ENCODE data around the gene SLC35F1.
"Not testable (repeated sequence)": the region's sequence is repeated elsewhere in the genome, so short reads cannot be mapped to it uniquely, and the experiment has no call there.

Gene SLC35F1

DNA sequence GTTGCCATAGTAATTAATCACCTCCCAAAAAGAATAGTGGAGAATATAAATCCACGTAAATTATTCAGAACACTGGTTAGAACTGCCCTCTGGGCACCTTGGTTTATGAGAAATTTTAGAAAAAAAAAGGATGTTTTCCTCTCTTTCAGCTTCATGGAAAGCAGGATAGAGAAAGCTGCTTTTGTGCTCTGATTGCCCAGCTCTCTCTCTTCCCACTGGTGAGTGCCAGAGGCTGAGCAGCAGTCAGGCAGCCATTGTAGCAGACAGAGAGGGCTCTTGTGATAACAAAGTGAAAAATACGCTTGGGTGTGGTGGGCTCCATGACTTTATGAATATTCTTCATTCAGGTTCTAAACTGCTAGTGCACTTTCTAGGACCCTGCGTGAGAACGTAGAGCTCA, 26.4 kb downstream of the SLC35F1 start:
- Mint-ChIP-seq H3K9me3 (peaks cover 2 to 7% of the 10 kb centered on the region in 2 donors), H3K36me3 (ENCODE audit: insufficient read depth) (no peaks in the 10 kb centered on the region), H3K27ac (no peak overlapping the region), H3K27me3 (peaks cover 6 to 19% of the 10 kb centered on the region in 2 donors), H3K4me1 (ENCODE audit: low read depth in 2 of 2) (no peaks in the 10 kb centered on the region), H3K4me3 (no peak overlapping the region)
- no peak for ATAC-seq (replicated peaks)
- DNase-seq = no peak

DNA sequence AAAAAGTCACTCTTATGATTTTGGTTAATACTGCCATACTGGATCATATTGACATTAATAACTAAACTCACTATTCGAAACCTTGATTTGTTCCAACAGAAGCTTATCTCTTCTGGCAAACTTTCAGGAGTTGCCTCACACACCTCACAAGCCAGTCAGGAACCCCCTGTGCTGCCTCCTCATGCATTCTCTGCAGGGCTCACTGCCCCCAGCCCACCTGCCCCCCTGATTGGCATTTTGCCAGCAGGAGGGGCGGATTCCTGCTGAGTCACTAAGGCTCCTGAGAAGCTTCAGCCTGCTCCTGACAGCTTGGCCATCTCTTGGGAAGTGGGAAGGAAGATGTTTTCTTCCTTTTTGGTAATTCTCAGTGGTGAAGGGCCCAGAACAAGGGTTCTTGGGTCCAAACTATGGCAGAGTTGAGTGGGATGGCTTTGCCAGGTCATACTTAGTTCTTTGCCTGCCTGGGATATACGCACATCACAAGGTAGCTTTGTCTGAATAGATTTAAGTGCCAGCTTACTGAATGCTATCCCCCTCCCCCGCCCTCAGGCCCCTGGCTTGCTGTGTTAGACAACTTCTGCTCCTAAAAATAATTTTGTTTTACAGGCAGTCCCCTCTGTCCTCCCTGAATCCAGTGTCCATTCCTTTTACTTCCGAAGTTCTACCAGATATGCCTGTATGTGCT, 31.4 kb downstream of the SLC35F1 start:
- DNase-seq (no peak), ATAC-seq (replicated peaks) (no peak)
- no peak overlapping the region for H3K27ac Mint-ChIP-seq
- no peaks in the 10 kb centered on the region for H3K9me3 Mint-ChIP-seq
- no peaks in the 10 kb centered on the region for H3K36me3 Mint-ChIP-seq (ENCODE audit: insufficient read depth)
- no peak overlapping the region for H3K4me3 Mint-ChIP-seq
- peaks cover 8 to 26% of the 10 kb centered on the region in 2 donors for H3K27me3 Mint-ChIP-seq
- no peaks in the 10 kb centered on the region for H3K4me1 Mint-ChIP-seq (ENCODE audit: low read depth in 2 of 2)

DNA sequence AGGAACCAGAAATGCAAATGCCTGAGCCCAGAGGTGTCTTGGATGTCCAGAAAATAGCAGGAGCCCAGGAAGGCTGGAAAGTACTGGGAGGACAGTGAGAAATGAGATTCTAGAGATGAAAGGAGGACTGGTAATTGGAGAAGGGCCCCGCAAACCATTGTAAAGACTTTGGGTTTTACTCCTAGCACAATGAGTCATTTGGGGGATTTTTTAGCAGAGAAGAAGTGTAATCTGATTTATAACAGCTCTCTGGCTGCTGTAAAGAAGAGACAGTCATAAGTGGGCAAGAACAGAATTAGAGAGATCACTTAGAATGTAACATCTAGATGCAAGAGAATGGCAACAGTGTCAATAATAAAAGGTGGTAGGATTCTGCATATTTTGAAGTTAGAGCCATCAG, 40.2 kb downstream of the SLC35F1 start:
- Mint-ChIP-seq H3K4me1 (ENCODE audit: low read depth in 2 of 2) (peaks cover 0 to 2% of the 10 kb centered on the region in 2 donors), H3K9me3 (no peaks in the 10 kb centered on the region), H3K27ac (no peak overlapping the region), H3K36me3 (ENCODE audit: insufficient read depth) (no peaks in the 10 kb centered on the region), H3K27me3 (peaks cover 0 to 7% of the 10 kb centered on the region in 2 donors), H3K4me3 (no peak overlapping the region)
- ATAC-seq (replicated peaks) (no peak), DNase-seq (no peak)

DNA sequence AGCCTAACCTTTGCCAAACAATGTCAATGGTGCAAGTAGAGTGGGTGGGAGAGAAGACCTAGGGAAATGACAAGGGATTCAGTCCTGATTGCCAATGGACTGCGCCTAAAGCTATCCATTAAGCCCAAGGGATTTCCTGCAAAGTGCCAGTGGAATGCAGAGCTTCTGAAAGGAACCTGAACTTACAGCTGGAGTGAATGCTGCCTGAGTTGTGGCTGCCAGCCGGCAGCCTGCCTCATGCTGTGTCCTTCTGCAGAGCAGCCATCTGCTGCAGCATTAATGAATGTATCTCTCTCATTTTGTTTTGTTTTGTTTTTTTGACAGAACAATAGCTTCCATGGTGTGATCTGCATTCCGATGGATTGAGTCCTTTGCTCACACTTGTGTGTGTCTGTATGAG, 44.7 kb downstream of the SLC35F1 start:
- Mint-ChIP-seq H3K27me3 (peaks cover 19 to 21% of the 10 kb centered on the region in 2 donors), H3K27ac (no peak overlapping the region), H3K9me3 (no peaks in the 10 kb centered on the region), H3K4me3 (no peak overlapping the region), H3K36me3 (ENCODE audit: insufficient read depth) (no peaks in the 10 kb centered on the region), H3K4me1 (ENCODE audit: low read depth in 2 of 2) (no peaks in the 10 kb centered on the region)
- ATAC-seq (replicated peaks) (no peak), DNase-seq (no peak)

DNA sequence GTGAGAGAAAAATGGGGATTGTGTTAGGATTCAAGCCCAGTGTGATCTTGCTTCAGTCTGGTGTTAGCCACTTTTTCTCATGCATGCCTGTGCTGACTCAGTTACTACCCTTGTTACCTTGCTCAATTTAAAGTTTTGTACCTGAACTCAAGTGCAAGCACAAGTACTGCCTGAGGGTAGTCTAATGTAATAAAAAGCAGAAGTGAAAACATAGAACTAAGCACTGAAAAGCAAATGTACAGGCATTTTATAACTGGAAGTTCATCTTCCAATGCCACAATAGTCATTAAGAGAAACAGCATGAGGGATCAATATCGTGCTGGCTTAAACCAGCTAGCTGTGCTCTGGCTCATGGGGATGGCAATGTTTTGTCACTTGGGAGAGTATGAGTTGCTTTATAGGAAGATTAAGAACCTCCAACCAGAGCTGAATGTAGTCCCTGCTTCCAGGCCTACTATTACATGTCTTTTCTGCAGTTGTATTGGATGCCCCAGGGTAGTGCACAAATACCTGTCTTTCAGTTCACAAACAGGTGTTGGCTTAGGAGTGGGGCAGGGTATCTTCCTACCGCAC, 48.7 kb downstream of the SLC35F1 start:
- Mint-ChIP-seq H3K36me3 (ENCODE audit: insufficient read depth) (no peaks in the 10 kb centered on the region), H3K4me3 (no peak overlapping the region), H3K27ac (no peak overlapping the region), H3K9me3 (no peaks in the 10 kb centered on the region), H3K4me1 (ENCODE audit: low read depth in 2 of 2) (no peaks in the 10 kb centered on the region), H3K27me3 (peaks cover 19 to 21% of the 10 kb centered on the region in 2 donors)
- ATAC-seq (replicated peaks) = no peak
- no peak for DNase-seq

DNA sequence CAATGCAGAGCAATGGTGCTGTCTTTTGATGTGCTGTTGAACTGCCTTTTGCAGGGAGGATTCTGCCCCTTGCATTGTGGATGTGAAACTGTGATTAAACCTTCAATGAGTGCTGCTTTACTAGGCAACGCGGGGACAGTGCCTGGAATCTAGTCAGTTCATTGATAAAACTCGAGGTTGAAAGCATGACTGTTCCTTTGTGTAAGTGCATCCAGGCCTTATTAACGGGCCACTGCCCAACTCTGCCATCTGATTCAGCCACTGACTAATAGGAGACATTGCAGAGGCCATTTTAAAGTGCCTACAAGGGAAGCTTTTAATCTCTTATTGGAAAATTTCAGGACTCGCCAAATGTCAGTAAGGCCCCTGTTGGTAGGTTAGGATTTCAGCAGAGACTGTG, 49.3 kb downstream of the SLC35F1 start:
- H3K27ac Mint-ChIP-seq = no peak overlapping the region
- peaks cover 19 to 21% of the 10 kb centered on the region in 2 donors for H3K27me3 Mint-ChIP-seq
- H3K4me1 Mint-ChIP-seq (ENCODE audit: low read depth in 2 of 2) = no peaks in the 10 kb centered on the region
- DNase-seq (no peak), ATAC-seq (replicated peaks) (no peak)
- no peaks in the 10 kb centered on the region for H3K9me3 Mint-ChIP-seq
- H3K36me3 Mint-ChIP-seq (ENCODE audit: insufficient read depth) = no peaks in the 10 kb centered on the region
- H3K4me3 Mint-ChIP-seq = no peak overlapping the region

DNA sequence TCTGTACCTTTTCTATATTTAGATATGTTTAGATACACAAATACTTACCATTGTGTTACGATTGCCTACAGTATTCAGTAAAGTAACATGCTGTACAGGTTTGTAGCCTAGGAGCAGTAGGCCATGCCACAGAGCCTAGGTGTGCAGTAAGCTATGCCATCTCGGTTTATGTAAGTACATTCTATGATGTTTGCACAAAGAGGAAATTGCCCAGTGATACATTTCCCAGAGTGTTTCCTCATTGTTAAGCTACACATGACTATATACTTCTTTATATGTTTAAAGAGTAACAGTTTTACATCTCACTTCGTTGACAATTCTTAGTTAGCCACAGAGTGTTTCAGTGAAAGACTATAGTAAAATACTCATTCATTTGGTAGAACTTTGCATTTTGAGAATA, 51.5 kb downstream of the SLC35F1 start:
- no peaks in the 10 kb centered on the region for H3K4me1 Mint-ChIP-seq (ENCODE audit: low read depth in 2 of 2)
- peaks cover 14 to 17% of the 10 kb centered on the region in 2 donors for H3K27me3 Mint-ChIP-seq
- no peaks in the 10 kb centered on the region for H3K36me3 Mint-ChIP-seq (ENCODE audit: insufficient read depth)

DNA sequence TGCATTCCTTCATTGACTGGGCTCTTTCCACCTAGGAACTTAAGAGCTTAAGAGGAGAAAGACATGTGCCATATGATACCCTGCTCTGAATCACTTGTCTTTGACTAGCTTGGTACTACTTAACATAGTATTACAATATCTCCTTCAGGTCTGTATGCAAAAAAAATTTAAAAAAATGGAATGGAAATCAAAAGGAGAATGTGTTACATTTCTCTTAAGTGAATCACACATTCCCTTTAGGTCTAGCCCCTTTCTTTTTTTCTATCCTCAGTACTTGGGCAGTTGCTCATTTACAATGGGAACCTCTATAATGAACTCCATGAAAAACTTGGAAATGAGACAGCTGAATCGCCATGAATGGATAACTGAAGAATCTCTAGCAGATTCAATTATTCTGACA, 53.8 kb downstream of the SLC35F1 start:
- H3K27me3 Mint-ChIP-seq = peaks cover 19% of the 10 kb centered on the region in 2 donors
- no peak overlapping the region for H3K27ac Mint-ChIP-seq
- no peak for ATAC-seq (replicated peaks)
- H3K4me1 Mint-ChIP-seq (ENCODE audit: low read depth in 2 of 2) = no peaks in the 10 kb centered on the region
- no peak for DNase-seq
- H3K36me3 Mint-ChIP-seq (ENCODE audit: insufficient read depth) = no peaks in the 10 kb centered on the region
- H3K4me3 Mint-ChIP-seq = no peak overlapping the region
- H3K9me3 Mint-ChIP-seq = peaks cover 4 to 10% of the 10 kb centered on the region in 2 donors

More for the DNA sequence above, 51.5 kb downstream of the SLC35F1 start:
- Mint-ChIP-seq H3K27ac (no peak overlapping the region), H3K4me3 (no peak overlapping the region), H3K9me3 (no peaks in the 10 kb centered on the region)
- DNase-seq = no peak
- no peak for ATAC-seq (replicated peaks)

DNA sequence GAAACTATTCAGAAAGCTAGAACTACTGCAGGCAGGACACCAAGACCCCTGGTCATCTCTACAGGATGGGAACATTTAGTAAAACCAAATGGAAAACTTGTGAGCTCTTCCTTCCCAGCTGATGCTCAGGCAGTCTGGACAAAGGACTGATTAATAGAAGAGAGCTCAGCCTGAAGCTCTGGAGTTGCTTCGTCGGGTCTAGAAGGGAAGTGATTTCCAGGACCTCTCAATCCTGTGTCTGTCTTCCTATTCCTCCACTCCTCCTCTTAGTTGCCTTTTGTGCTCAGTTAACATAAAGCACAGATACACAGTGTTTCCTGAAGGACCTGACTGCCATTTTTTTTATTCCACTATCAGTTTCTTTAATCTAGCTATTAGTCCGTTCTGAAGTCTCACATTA, 54.2 kb downstream of the SLC35F1 start:
- peaks cover 15 to 17% of the 10 kb centered on the region in 2 donors for H3K27me3 Mint-ChIP-seq
- H3K4me3 Mint-ChIP-seq = no peak overlapping the region
- peaks cover 4 to 10% of the 10 kb centered on the region in 2 donors for H3K9me3 Mint-ChIP-seq
- H3K27ac Mint-ChIP-seq = no peak overlapping the region
- no peak for DNase-seq
- H3K4me1 Mint-ChIP-seq (ENCODE audit: low read depth in 2 of 2) = no peaks in the 10 kb centered on the region
- H3K36me3 Mint-ChIP-seq (ENCODE audit: insufficient read depth) = no peaks in the 10 kb centered on the region
- no peak for ATAC-seq (replicated peaks)

DNA sequence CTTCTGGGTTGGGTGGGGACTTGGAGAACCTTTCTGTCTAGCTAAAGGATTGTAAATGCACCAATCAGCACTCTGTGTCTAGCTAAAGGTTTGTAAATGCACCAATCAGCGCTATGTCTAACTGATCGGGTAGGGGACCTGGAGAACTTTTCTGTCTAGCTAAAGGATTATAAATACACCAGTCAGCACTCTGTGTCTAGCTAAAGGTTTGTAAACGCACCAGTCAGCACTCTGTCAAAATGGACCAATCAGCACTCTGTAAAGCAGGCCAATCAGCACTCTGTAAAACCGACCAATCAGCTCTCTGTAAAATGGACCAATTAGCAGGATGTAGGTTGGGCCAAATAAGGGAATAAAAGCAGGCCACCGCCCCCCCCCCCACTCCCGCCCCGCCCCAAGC, 58.7 kb downstream of the SLC35F1 start:
- H3K4me1 Mint-ChIP-seq (ENCODE audit: low read depth in 2 of 2); ATAC-seq (replicated peaks); DNase-seq; H3K4me3 Mint-ChIP-seq; H3K27ac Mint-ChIP-seq; H3K36me3 Mint-ChIP-seq (ENCODE audit: insufficient read depth): not testable (repeated sequence)
- Mint-ChIP-seq H3K27me3 (peaks cover 20 to 25% of the 10 kb centered on the region in 2 donors), H3K9me3 (peaks cover 6 to 10% of the 10 kb centered on the region in 2 donors)

DNA sequence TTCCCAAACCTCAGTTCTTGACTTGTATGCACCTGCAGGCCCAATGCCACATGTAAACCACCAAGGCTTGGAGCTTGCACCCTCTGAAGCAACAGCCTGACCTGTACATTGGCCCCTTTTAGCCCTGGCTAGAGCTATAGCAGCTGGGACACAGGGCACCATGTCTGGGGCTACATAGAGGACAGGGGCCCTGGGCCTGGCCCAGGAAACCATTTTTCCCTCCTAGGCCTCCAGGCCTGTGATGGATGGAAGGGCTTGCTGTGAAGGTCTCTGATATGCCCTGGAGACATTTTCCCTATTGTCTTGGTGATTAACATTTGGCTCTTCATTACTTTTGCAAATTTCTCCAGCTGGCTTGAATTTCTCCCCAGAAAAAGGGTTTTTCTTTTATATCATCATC, 64.6 kb downstream of the SLC35F1 start:
- ATAC-seq (replicated peaks) = no peak
- Mint-ChIP-seq H3K36me3 (ENCODE audit: insufficient read depth) (no peaks in the 10 kb centered on the region), H3K4me3 (no peak overlapping the region), H3K27ac (no peak overlapping the region), H3K27me3 (peaks cover 11 to 16% of the 10 kb centered on the region in 2 donors), H3K4me1 (ENCODE audit: low read depth in 2 of 2) (no peaks in the 10 kb centered on the region), H3K9me3 (peaks cover 0 to under 1% of the 10 kb centered on the region in 2 donors)
- DNase-seq = no peak

DNA sequence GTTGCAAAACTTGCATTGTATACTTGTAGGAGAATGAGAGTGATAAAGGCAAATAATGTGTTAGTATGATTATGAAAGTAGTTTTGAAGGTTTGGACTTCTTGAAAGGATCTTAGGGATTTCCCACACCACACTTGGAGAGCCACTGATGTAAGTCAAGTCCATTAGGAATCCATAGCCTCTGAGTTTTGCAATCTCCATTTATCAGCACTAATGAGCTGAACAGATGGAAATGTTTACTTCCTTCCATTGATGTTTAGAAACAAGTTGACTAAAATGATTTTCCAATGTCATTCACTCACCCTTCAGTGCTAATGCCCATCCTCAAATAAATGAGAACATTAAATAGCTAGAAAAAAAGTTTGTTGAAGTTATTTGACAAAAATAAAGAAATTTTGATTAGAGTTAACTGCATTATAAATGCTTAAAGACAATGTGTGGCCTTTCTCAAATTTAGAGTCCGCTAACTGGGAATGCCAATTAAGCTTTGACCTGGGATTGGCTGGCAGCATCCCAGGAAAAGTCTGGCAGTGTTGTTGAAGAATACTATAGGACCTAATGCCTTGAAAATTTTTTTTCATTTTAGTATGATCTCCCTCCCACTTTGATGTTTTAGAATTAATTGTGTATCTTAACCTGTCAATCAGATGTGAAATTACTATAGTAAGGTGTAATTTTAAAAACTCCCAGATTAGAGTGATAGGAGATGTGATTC, 68.0 kb downstream of the SLC35F1 start:
- Mint-ChIP-seq H3K4me3 (no peak overlapping the region), H3K27ac (no peak overlapping the region), H3K4me1 (ENCODE audit: low read depth in 2 of 2) (no peaks in the 10 kb centered on the region), H3K9me3 (no peaks in the 10 kb centered on the region), H3K36me3 (ENCODE audit: insufficient read depth) (no peaks in the 10 kb centered on the region), H3K27me3 (peaks cover 14 to 18% of the 10 kb centered on the region in 2 donors)
- DNase-seq (no peak), ATAC-seq (replicated peaks) (no peak)

DNA sequence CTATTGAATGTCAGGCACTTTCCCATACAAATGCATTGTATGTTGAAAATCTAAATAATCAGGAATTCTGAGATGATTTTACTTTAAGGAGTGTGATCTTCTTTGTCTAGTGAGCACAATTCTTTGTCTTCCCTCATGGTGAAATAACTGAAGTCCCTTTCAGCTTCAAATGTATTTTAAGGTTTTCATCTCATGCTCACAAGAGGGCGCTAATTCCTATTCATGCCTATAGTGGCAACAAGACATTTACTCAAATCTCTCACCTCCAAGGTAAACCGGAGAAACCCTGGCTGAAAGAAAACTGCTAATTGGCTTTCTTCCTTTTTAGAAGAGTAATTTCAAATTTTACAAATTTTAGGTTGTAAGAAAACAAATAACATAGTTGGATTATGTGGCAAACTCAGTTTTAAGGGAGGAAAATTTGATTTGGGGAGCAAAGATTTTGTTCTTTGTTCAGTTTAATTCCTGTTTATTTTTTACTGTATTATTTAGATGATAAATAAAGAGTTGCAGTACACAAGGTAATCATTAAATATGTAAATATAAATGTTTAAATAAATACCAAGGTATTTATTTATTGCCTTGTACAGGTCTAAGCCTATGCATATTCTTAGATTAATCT, 69.1 kb downstream of the SLC35F1 start:
- no peak overlapping the region for H3K27ac Mint-ChIP-seq
- H3K9me3 Mint-ChIP-seq = no peaks in the 10 kb centered on the region
- H3K4me3 Mint-ChIP-seq = no peak overlapping the region
- H3K27me3 Mint-ChIP-seq = peaks cover 20 to 24% of the 10 kb centered on the region in 2 donors
- DNase-seq (peak; percentile 3 to 13 (median 5)), ATAC-seq (replicated peaks) (no peak)
- no peaks in the 10 kb centered on the region for H3K4me1 Mint-ChIP-seq (ENCODE audit: low read depth in 2 of 2)
- no peaks in the 10 kb centered on the region for H3K36me3 Mint-ChIP-seq (ENCODE audit: insufficient read depth)

Measured in effector memory CD8-positive, alpha-beta T cell (primary cell).